IgD-negative memory B cell (primary cell): ENCODE measurements around the gene MCF2. TPM values are rescaled to one million over a fixed set of nuclear protein-coding genes. Genes with fewer than 3 reads are reported as not detected.
"Not testable (repeated sequence)": the region's sequence is repeated elsewhere in the genome, so short reads cannot be mapped to it uniquely, and the experiment has no call there.

Experiments
- H3K27ac Mint-ChIP-seq, 3 donors: one replicate each; pipeline ENCODE4 v1.8.0; 2020 to 2022; ENCODE audit warnings: mild to moderate bottlenecking in 3 of 3, mixed read lengths in 3 of 3, moderate library complexity in 1 of 3
- H3K27me3 Mint-ChIP-seq: one replicate; pipeline ENCODE4 v1.8.0; 2021; ENCODE audit warnings: mixed read lengths
- H3K36me3 Mint-ChIP-seq: one replicate; pipeline ENCODE4 v1.8.0; 2020; ENCODE audit warnings: mild to moderate bottlenecking, mixed read lengths
- H3K4me1 Mint-ChIP-seq, 3 donors: one replicate each; pipeline ENCODE4 v1.8.0; 2020 to 2022; ENCODE audit warnings: mixed read lengths in 3 of 3, mild to moderate bottlenecking in 1 of 3
- H3K4me3 Mint-ChIP-seq, 4 donors: one replicate each; pipeline ENCODE4 v1.8.0; 2020 to 2022; ENCODE audit warnings: mild to moderate bottlenecking in 4 of 4, mixed read lengths in 4 of 4, moderate library complexity in 3 of 4
- H3K9me3 Mint-ChIP-seq, 3 donors: one replicate each; pipeline ENCODE4 v1.8.0; 2020 to 2021; ENCODE audit warnings: mixed read lengths in 3 of 3, mild to moderate bottlenecking in 1 of 3
- polyA plus RNA-seq: library from polyadenylated mRNA; unstranded; fragments of 300-500 nt; fragmentation: Illumina TruSeq; gene quantifications from one replicate; pipeline ENCODE4 v1.2.3, GENCODE V29; 2021

MCF2 gene
- polyA plus RNA-seq, 1 donor from 2014 or later: not detected

DNA sequence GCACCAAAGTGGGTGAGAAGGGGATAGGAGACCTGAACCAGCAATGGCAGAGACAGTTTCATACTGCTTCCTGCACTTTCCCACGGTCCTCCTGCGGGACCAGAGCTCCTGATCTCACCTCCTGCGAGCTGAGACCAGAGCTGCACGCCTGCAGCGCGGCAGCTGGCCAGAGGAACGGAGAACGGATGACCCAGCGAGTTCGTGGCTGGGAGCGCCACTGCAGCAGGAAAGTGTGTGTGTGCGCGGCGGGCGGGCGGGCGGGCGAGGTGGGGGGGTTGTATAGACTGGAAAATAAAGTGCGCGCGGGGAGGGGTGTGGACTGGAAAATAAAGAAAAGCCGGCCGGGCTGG, 16.5 kb downstream of the MCF2 start:
- peak overlapping the region in 2 of 4 donors; percentile 38 to 44 for H3K4me3 Mint-ChIP-seq
- no peak overlapping the region for H3K27ac Mint-ChIP-seq
- H3K4me1 Mint-ChIP-seq: peaks cover 0 to 2% (median 0%) of the 10 kb centered on the region in 3 donors
- peaks cover 0 to 3% (median 0%) of the 10 kb centered on the region in 3 donors for H3K9me3 Mint-ChIP-seq
- peaks cover 11% of the 10 kb centered on the region for H3K27me3 Mint-ChIP-seq
- peaks cover 2% of the 10 kb centered on the region for H3K36me3 Mint-ChIP-seq

DNA sequence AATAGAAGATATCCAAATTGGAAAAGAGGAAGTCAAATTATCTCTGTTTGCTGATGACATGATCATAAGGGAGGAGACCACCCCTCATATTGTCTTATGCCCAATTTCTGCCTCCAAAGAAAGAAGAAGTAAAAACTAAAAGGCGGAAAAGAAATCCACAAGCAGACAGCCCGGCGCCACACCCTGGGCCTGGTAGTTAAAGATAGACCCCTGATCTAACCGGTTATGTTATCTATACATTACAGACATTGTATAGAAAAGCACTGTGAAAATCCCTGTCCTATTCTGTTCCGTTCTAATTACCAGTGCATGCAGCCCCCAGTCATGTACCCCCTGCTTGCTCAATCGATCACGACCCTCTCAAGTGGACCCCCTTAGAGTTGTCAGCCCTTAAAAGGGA, 22.8 kb downstream of the MCF2 start:
- H3K4me3 Mint-ChIP-seq, H3K9me3 Mint-ChIP-seq, H3K36me3 Mint-ChIP-seq, H3K27me3 Mint-ChIP-seq, H3K27ac Mint-ChIP-seq, H3K4me1 Mint-ChIP-seq: not testable (repeated sequence)

DNA sequence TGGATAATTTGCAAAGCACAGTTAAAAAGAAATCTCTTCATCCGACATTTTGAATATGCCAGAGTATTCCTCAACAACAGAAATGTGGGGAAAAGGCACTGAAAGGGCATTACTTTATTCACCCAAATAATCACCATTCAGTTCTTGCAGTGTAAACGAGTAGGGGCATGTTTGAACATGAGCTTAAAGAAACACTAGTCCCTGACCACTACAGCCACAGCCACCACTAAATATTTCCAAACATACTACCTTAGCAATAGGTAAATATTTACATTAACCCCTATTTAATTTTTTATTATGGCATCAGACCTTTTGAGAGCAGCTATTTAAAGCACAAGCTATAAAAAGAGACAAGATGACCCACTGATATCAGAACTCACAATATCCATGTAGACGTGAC, 27.6 kb downstream of the MCF2 start:
- H3K27ac Mint-ChIP-seq: no peak overlapping the region

DNA sequence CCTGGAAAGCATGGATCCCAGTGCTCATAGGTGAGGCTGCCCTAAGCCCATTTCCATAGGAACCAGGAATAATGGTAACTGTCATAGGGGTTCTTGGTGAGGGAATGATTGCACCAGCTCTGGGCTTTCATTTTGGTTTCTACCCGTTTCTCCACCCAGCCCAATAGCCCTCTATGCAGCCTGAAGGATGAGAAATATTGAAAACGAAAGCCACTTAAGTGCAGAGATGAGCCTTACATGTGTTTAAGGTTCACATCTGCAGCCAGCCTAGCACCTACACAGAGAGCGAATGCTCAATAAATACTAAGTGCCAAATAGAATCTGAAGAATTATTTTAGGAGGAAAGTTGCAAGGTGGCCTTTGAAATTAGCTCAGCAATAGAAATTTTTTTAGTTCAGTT, 60.4 kb downstream of the MCF2 start:
- Mint-ChIP-seq H3K27me3 (peaks cover 1% of the 10 kb centered on the region), H3K27ac (no peak overlapping the region), H3K36me3 (no peaks in the 10 kb centered on the region), H3K9me3 (peaks cover 0 to 2% (median 0%) of the 10 kb centered on the region in 3 donors), H3K4me1 (no peaks in the 10 kb centered on the region), H3K4me3 (no peak overlapping the region)

More for the DNA sequence above, 27.6 kb downstream of the MCF2 start:
- no peak overlapping the region for H3K4me3 Mint-ChIP-seq
- no peaks in the 10 kb centered on the region for H3K36me3 Mint-ChIP-seq
- no peaks in the 10 kb centered on the region for H3K27me3 Mint-ChIP-seq
- peaks cover 2 to 6% (median 4%) of the 10 kb centered on the region in 3 donors for H3K9me3 Mint-ChIP-seq
- no peaks in the 10 kb centered on the region for H3K4me1 Mint-ChIP-seq

DNA sequence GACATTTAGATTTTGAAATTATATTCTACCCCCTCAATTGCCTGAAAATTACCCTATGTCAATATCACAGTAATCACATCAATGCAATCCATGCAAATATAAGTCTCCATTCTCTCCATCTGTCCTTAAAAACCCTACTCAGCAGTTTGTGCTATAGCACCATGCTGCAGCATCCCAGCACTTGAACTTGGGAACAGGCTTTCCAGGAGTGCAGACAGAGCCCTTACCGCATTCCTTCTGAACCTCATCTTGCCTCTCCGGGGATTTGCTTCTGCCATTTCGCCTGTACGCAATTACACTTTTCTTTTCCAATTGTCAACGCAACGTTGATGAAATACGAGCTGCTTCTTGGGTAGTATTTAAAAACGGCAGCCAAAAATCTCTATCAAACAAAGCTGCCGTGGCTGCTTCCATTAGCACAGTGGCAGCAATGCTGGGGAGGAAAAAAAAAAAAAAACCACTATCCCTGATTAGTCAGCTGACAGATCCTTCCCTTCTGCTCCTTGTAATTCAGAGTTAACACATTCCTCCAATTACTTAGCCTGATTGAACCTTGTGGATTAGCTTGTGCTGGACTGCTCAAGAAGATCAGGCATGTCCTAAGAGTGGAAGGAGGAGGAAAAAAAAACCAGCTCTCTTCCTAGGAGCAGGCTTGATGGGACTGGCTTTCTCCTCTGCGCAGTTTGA, 65.6 kb downstream of the MCF2 start:
- Mint-ChIP-seq H3K4me3 (no peak overlapping the region), H3K27ac (no peak overlapping the region), H3K27me3 (no peaks in the 10 kb centered on the region), H3K9me3 (no peaks in the 10 kb centered on the region), H3K36me3 (no peaks in the 10 kb centered on the region), H3K4me1 (no peaks in the 10 kb centered on the region)

DNA sequence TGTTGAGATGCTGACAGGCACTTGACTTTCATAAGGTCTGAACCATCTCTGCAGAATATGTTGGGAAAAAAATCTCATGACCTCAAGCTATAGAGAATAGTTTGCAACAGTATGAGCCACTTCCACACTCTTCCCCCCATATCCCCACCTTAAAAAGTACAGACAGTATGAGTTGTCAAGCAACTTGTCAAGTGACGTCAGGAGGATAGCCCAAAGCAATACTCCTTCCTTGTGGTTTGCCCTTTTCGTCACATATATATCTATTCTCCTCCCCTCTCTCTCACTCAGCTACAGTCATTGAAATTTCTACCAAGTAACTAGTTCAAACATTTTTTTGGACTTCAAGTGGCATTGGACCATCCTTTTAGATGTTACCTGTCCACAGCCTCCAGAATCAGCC, 67.7 kb downstream of the MCF2 start:
- Mint-ChIP-seq H3K27me3 (no peaks in the 10 kb centered on the region), H3K9me3 (no peaks in the 10 kb centered on the region), H3K4me3 (no peak overlapping the region), H3K36me3 (no peaks in the 10 kb centered on the region), H3K4me1 (no peaks in the 10 kb centered on the region), H3K27ac (peak overlapping the region in 1 of 3 donors; percentile 17)

DNA sequence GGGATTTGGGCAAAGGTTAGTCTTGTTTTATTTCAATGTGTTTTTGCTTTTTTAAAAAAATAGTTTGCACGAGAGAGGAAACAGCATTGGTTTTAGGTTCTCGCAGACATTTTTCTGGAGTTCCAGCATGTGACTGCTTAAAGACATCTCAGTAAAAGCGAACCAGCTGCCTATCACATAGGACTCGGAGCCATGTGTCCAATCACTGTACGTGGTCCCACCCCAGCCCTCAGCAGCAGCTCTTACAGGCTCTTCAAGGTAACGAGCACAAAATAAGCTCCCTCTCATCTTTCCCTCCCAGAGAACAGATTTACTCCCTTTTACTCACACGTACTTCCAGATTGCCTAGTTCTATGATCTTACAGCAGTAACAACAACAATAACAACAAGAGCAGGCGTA, 68.7 kb downstream of the MCF2 start:
- no peak overlapping the region for H3K27ac Mint-ChIP-seq
- H3K9me3 Mint-ChIP-seq: peaks cover 0 to 1% (median 0%) of the 10 kb centered on the region in 3 donors
- H3K36me3 Mint-ChIP-seq: no peaks in the 10 kb centered on the region
- no peaks in the 10 kb centered on the region for H3K4me1 Mint-ChIP-seq
- no peaks in the 10 kb centered on the region for H3K27me3 Mint-ChIP-seq
- no peak overlapping the region for H3K4me3 Mint-ChIP-seq

DNA sequence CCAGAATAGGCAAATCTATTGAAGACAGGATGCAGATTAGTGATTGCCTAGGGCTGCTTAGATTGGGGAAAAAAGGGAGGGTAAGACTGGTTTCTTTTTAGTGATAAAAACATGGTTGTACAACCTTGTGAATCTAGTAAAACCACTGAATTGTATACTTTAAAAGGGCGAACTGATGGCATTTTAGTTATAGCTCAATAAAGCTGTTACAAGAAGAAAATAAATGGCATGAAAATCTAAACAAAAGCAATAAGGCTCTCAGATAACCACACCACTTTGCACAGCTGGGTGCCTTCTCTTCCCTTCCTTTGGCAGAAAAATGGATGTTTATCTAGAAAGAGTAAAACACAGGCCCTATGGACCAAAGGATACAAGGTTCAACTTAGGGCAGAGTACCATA, 107.9 kb downstream of the MCF2 start:
- no peak overlapping the region for H3K27ac Mint-ChIP-seq
- peaks cover 2 to 6% (median 2%) of the 10 kb centered on the region in 3 donors for H3K9me3 Mint-ChIP-seq

DNA sequence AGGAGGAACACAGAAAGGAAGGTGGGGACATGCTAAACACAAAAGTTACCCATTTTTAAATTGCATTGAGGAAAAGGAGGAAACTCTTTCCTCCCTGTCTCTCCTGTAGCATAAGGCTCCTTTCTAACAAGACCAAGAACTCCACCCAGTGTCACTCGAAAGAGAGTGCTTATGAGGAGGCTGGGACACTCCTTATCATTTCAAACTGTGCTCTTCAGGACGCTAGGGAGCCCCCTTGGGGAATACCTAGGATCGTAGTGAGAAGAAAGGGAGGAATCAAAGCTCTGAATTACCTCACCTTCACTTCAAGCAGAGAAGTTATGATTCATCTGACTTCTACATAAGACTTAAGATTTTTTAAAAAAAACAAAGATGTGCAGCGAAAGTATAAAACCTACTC, 111.9 kb downstream of the MCF2 start:
- Mint-ChIP-seq H3K4me1 (peaks cover 0 to 1% (median 0%) of the 10 kb centered on the region in 3 donors), H3K27ac (no peak overlapping the region), H3K4me3 (no peak overlapping the region), H3K9me3 (peaks cover 0 to 6% (median 2%) of the 10 kb centered on the region in 3 donors), H3K36me3 (peaks cover 7% of the 10 kb centered on the region), H3K27me3 (no peaks in the 10 kb centered on the region)

More for the DNA sequence above, 107.9 kb downstream of the MCF2 start:
- H3K27me3 Mint-ChIP-seq: no peaks in the 10 kb centered on the region
- H3K4me1 Mint-ChIP-seq: peaks cover 0 to 1% (median 0%) of the 10 kb centered on the region in 3 donors
- peaks cover 6% of the 10 kb centered on the region for H3K36me3 Mint-ChIP-seq
- no peak overlapping the region for H3K4me3 Mint-ChIP-seq

DNA sequence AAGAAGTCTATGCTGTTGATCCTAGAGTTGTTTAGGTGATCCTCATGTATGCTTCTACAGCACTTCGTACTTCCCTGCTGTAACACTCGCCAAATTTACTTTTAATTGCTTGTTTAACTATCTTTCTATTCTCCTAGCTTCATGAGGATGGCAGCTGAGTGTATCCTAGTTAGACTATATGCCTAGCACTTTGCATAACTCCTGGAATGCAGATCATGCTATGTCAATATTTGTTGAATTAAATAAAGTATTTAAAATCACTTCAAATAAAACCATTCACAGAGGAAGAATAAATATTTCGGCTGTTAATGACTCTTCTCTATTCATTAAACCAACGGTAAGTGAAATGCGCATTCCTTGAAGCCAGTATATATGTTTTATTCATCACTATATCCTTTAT, 122.4 kb downstream of the MCF2 start:
- peaks cover 2% of the 10 kb centered on the region for H3K36me3 Mint-ChIP-seq
- H3K4me1 Mint-ChIP-seq: no peaks in the 10 kb centered on the region
- H3K4me3 Mint-ChIP-seq: no peak overlapping the region
- H3K9me3 Mint-ChIP-seq: no peaks in the 10 kb centered on the region
- H3K27me3 Mint-ChIP-seq: no peaks in the 10 kb centered on the region
- H3K27ac Mint-ChIP-seq: no peak overlapping the region

DNA sequence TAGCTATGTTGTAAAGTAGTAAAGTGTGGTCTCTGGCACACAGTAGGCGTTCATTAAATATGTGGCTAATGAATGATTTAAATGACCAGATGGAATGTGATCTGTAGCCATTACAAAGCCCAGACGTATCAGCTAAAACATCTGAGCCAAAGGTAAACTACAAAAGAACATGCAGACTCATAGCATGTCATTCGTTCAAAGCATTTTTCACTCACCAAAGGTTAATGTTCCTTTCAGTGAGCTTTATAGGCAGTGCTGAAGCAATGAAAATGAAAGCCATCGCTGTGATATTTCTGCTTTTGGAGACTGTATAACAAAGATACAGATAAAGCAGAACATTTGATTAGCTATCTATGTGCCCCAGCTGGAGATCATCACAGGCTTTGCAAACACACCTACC, 126.9 kb downstream of the MCF2 start:
- H3K4me3 Mint-ChIP-seq: no peak overlapping the region
- H3K27me3 Mint-ChIP-seq: no peaks in the 10 kb centered on the region
- no peaks in the 10 kb centered on the region for H3K9me3 Mint-ChIP-seq
- no peaks in the 10 kb centered on the region for H3K4me1 Mint-ChIP-seq
- H3K27ac Mint-ChIP-seq: no peak overlapping the region
- no peaks in the 10 kb centered on the region for H3K36me3 Mint-ChIP-seq

DNA sequence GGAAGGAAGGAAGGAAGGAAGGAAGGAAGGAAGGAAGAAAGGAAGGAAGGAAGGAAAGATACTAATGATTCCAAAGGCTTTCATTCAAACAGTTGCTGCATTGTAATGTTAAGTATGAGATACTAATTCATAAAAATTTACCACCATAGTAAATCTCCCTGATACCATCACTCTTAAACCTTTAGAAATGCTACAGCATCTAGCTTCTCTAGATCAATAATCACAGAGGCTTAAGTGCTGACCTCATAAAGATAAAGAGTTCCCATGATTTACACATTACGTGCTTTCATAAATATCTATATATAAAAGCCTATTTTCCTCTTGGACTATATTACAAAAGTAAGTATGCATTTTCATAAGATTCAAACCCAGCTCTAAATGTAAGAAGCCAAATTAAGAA, 141.0 kb downstream of the MCF2 start:
- Mint-ChIP-seq H3K27ac (no peak overlapping the region), H3K36me3 (no peaks in the 10 kb centered on the region)

DNA sequence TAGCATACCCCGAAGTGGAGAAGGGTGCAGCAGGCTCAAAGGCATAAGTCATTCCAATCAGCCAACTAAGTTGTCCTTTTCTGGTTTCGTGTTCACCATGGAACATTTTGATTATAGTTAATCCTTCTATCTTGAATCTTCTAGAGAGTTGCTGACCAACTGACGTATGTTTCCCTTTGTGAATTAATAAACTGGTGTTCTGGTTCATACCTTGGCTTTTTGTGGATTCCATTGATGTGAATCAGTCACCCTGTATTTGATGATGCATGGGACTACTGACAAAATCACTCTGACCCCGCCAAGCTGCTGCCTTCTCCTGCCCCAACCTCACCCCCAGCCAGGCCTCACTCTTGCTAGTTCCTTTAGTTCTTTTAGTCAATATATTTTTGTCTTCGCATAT, 144.7 kb downstream of the MCF2 start:
- Mint-ChIP-seq H3K4me3 (no peak overlapping the region), H3K27me3 (no peaks in the 10 kb centered on the region), H3K27ac (no peak overlapping the region), H3K4me1 (peaks cover 0 to 1% (median 0%) of the 10 kb centered on the region in 3 donors), H3K9me3 (no peaks in the 10 kb centered on the region), H3K36me3 (no peaks in the 10 kb centered on the region)

More for the DNA sequence above, 141.0 kb downstream of the MCF2 start:
- Mint-ChIP-seq H3K27me3 (no peaks in the 10 kb centered on the region), H3K9me3 (no peaks in the 10 kb centered on the region), H3K4me3 (no peak overlapping the region), H3K4me1 (peaks cover 0 to 1% (median 0%) of the 10 kb centered on the region in 3 donors)

DNA sequence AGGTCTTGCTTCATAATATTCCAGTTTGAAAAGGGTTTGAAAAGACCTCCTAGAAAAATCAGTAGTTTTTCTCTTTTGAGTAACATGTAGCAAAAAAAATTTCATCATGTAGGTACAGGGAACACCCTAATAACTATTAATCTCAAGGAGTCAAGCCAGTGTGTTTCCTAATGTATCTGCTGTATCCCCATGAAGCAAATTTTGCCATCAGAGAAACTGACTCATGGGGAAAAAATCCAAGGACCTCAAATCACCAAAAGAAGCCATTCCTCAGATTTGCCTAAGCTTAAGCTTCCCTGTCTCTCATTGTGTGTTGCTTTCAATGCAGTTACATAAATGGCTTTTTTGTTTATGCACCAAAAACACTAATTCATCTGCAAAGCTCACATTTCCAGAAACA, 147.7 kb downstream of the MCF2 start:
- Mint-ChIP-seq H3K4me3 (no peak overlapping the region), H3K27me3 (no peaks in the 10 kb centered on the region), H3K27ac (peak overlapping the region in 1 of 3 donors; percentile 41), H3K9me3 (no peaks in the 10 kb centered on the region), H3K4me1 (peaks cover 0 to 1% (median 0%) of the 10 kb centered on the region in 3 donors), H3K36me3 (no peaks in the 10 kb centered on the region)

DNA sequence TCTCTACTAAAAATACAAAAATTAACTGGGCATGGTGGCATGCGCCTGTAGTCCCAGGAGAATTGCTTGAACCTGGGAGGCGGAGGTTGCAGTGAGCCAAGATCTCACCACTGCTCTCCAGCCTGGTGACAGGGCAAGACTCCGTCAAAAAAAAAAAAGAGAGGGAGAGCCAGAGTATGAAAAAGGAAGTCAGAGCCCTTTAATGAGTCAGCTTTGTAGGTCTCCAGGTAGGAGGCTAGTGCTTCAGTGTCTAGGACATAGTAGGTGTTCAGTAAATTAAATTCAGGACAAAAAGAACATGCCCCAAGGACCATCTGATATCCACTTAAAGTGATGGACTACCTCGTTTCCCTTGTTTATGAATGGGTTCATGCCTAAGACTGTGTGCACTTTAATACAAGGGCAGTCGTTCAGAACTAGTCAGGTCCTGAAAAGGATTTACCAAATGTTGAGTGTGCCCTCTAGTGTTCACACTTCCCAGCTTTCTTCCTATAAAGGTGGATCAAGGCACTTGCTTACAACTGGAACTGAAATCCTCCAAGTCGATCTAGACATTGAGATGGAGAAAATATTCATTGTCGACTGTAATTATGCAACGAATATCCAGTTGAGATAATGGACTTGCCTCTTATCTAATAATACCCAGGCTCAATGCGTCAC, 148.5 kb downstream of the MCF2 start:
- peaks cover 4% of the 10 kb centered on the region for H3K27me3 Mint-ChIP-seq
- H3K4me3 Mint-ChIP-seq: no peak overlapping the region
- H3K27ac Mint-ChIP-seq: peak overlapping the region in 1 of 3 donors; percentile 41
- H3K9me3 Mint-ChIP-seq: no peaks in the 10 kb centered on the region
- peaks cover 5 to 6% (median 5%) of the 10 kb centered on the region in 3 donors for H3K4me1 Mint-ChIP-seq
- H3K36me3 Mint-ChIP-seq: no peaks in the 10 kb centered on the region
